Liver (tissue), 9 donors: ENCODE data around the gene CMTM4. TPM values are rescaled to one million over a fixed set of nuclear protein-coding genes. Genes with fewer than 3 reads are reported as not detected.

Experiments
- DNase-seq: peaks from one replicate; pipeline ENCODE4 v3.0.0-alpha.2; 2017; ENCODE audit warnings: low spot score
- H3K27ac ChIP-seq, 2 donors: one replicate each; pipeline ENCODE4 v1.7.0; 2013; ENCODE audit warnings: inconsistent platforms in 2 of 2, low read length in 2 of 2, control low read depth in 1 of 2, low read depth in 1 of 2, mild to moderate bottlenecking in 1 of 2
- H3K27me3 ChIP-seq, 4 donors: one replicate each; pipeline versions ENCODE4 v1.6.1 to v1.7.0; 2013; ENCODE audit warnings: low read length in 3 of 4, inconsistent platforms in 1 of 4, mild to moderate bottlenecking in 1 of 4, moderate library complexity in 1 of 4; ENCODE audit not compliant: control insufficient read depth in 4 of 4, insufficient read depth in 4 of 4
- H3K36me3 ChIP-seq, 4 donors: one replicate each; pipeline versions ENCODE4 v1.6.1 to v1.7.0; 2013; ENCODE audit warnings: low read length in 3 of 4, mild to moderate bottlenecking in 3 of 4, low read depth in 1 of 4, moderate library complexity in 1 of 4; ENCODE audit not compliant: control insufficient read depth in 4 of 4, insufficient read depth in 3 of 4
- H3K4me1 ChIP-seq, 4 donors: one replicate each; pipeline versions ENCODE4 v1.6.1 to v1.7.0; 2013; ENCODE audit warnings: low read length in 3 of 4, mild to moderate bottlenecking in 3 of 4, moderate library complexity in 1 of 4; ENCODE audit not compliant: control insufficient read depth in 4 of 4, insufficient read depth in 4 of 4
- H3K4me3 ChIP-seq, 3 donors: one replicate each; pipeline versions ENCODE4 v1.6.1 to v1.7.0; 2013; ENCODE audit warnings: low read length in 3 of 3, control low read depth in 1 of 3, low read depth in 1 of 3, mild to moderate bottlenecking in 1 of 3
- H3K9ac ChIP-seq, 2 donors: one replicate each; pipeline ENCODE4 v1.7.0; 2013; ENCODE audit warnings: low read length in 2 of 2, mild to moderate bottlenecking in 2 of 2, moderate library complexity in 2 of 2, control low read depth in 1 of 2, low read depth in 1 of 2
- H3K9me3 ChIP-seq, 4 donors: one replicate each; pipeline versions ENCODE4 v1.6.1 to v1.7.0; 2013; ENCODE audit warnings: low read length in 3 of 4; ENCODE audit not compliant: control insufficient read depth in 4 of 4
- ATF3 ChIP-seq: IDR thresholded peaks from 2 replicates; pipeline ENCODE4 v1.6.1; 2016; ENCODE audit warnings: antibody characterized with exemption
- CTCF ChIP-seq: fragments of 150-350 bp; IDR thresholded peaks from 2 replicates; pipeline ENCODE4 v1.5.1; 2017; ENCODE audit warnings: improper control_type of control experiment, low read depth, low read length; ENCODE audit not compliant: missing input control
- EGR1 ChIP-seq, 2 donors: IDR thresholded peaks; 2 replicates each; pipeline ENCODE4 v1.6.1; 2016 to 2018; ENCODE audit warnings: antibody characterized with exemption in 2 of 2, low read depth in 2 of 2
- FOXA1 ChIP-seq: IDR thresholded peaks from 2 replicates; pipeline ENCODE4 v1.6.1; 2016; ENCODE audit warnings: antibody characterized with exemption
- FOXA2 ChIP-seq: IDR thresholded peaks from 2 replicates; pipeline ENCODE4 v1.6.1; 2016; ENCODE audit warnings: antibody characterized with exemption
- GABPA ChIP-seq, 2 donors: IDR thresholded peaks in 1 of 2; conservative IDR thresholded peaks in 1 of 2; 2 replicates each; pipeline ENCODE4 v1.6.1; 2016; ENCODE audit warnings: antibody characterized with exemption in 2 of 2, mild to moderate bottlenecking in 1 of 2, moderate library complexity in 1 of 2
- HNF4A ChIP-seq, 2 donors: conservative IDR thresholded peaks; 2 replicates each; pipeline ENCODE4 v1.6.1; 2016; ENCODE audit warnings: antibody characterized with exemption in 2 of 2, mild to moderate bottlenecking in 2 of 2
- HNF4G ChIP-seq: IDR thresholded peaks from 2 replicates; pipeline ENCODE4 v1.6.1; 2016; ENCODE audit warnings: antibody characterized with exemption
- JUND ChIP-seq, 2 donors: IDR thresholded peaks; 2 replicates each; pipeline ENCODE4 v1.6.1; 2016; ENCODE audit warnings: antibody characterized with exemption in 2 of 2
- MAX ChIP-seq: IDR thresholded peaks from 2 replicates; pipeline ENCODE4 v1.6.1; 2016; ENCODE audit warnings: antibody characterized with exemption
- NR2F2 ChIP-seq: IDR thresholded peaks from 2 replicates; pipeline ENCODE4 v1.6.1; 2016; ENCODE audit warnings: antibody characterized with exemption
- RAD21 ChIP-seq, 2 donors: IDR thresholded peaks; 2 replicates each; pipeline ENCODE4 v1.6.1; 2016; ENCODE audit warnings: antibody characterized with exemption in 2 of 2, mild to moderate bottlenecking in 2 of 2
- TAF1 ChIP-seq: conservative IDR thresholded peaks from 2 replicates; pipeline ENCODE4 v1.6.1; 2016; ENCODE audit warnings: antibody characterized with exemption, mild to moderate bottlenecking
- YY1 ChIP-seq: IDR thresholded peaks from 2 replicates; pipeline ENCODE4 v1.6.1; 2016; ENCODE audit warnings: antibody characterized with exemption, mild to moderate bottlenecking
- ZBTB33 ChIP-seq: IDR thresholded peaks from 2 replicates; pipeline ENCODE4 v1.6.1; 2016; ENCODE audit warnings: antibody characterized with exemption
- WGBS: extraction: QIAGEN DNeasy Blood & Tissue Kit; methylation state at CpG from one replicate; pipeline ENCODE4 v1.1.7; 2013; 5-methylcytosine and 5-hydroxymethylcytosine counted together
- polyA plus RNA-seq, 2 donors: library from polyadenylated mRNA; stranded (reverse) in 1 of 2; unstranded in 1 of 2; fragments of 200-250 nt in 1 of 2; fragments of >200 nt in 1 of 2; fragmentation: Nextera tagmentation in 1 of 2; extraction: Ambion mirVana in 1 of 2; gene quantifications; one replicate each; pipeline versions ENCODE4 v1.2.1 to v1.2.3, GENCODE V29; 2013 to 2015
- total RNA-seq, 2 donors: library from RNA; depleted of rRNA; stranded (reverse); fragments of >200 nt; gene quantifications; one replicate each; pipeline ENCODE4 v1.2.3, GENCODE V29; 2014
- donor health status: healthy.
- donor health status: healthy.
- donor health status: healthy.
- donor health status: healthy.
- donor health status: healthy.

Gene CMTM4
- total and polyA plus RNA-seq, 4 donors, result 2.9 to 19.7 (median 6.3) TPM

GRCh38 chr16:66735891-66736290 is 39.3 kb upstream of the CMTM4 start:
- WGBS, result 96% methylated on average over 4 of the region's 4 CpGs
- H3K4me1 ChIP-seq, result peaks cover 0 to 9% (median 6%) of the 10 kb centered on the region in 4 donors
- DNase-seq, result no peak
- no peak overlapping the region for H3K4me3 ChIP-seq
- no peak overlapping the region for H3K27ac ChIP-seq
- TF ChIP-seq NR2F2 (no peak), RAD21 (IDR thresholded peaks at IDR 0.05) (no peak), TAF1 (no peak), GABPA (IDR thresholded peaks at IDR 0.05 in 1 of 2, conservative IDR thresholded peaks at IDR 0.05 in 1 of 2) (no peak), CTCF (no peak)
- H3K36me3 ChIP-seq, result peaks cover 9 to 54% (median 45%) of the 10 kb centered on the region in 4 donors
- H3K27me3 ChIP-seq, result no peaks in the 10 kb centered on the region
- H3K9me3 ChIP-seq, result no peaks in the 10 kb centered on the region
- H3K9ac ChIP-seq, result no peak overlapping the region

- Histone ChIP-seq H3K9ac (no peak overlapping the region), H3K9me3 (no peaks in the 10 kb centered on the region), H3K27me3 (no peaks in the 10 kb centered on the region), H3K27ac (no peak overlapping the region), H3K36me3 (peaks cover 19 to 58% (median 47%) of the 10 kb centered on the region in 4 donors), H3K4me3 (no peak overlapping the region), H3K4me1 (no peaks in the 10 kb centered on the region)
- no peak for DNase-seq
- TF ChIP-seq HNF4G (no peak), NR2F2 (no peak), MAX (no peak), FOXA2 (no peak), ZBTB33 (no peak), ATF3 (no peak), TAF1 (no peak), JUND (IDR thresholded peaks at IDR 0.05) (no peak), HNF4A (conservative IDR thresholded peaks at IDR 0.05) (no peak), FOXA1 (no peak), CTCF (no peak), EGR1 (IDR thresholded peaks at IDR 0.05; ENCODE audit: low read depth in 2 of 2) (no peak), GABPA (IDR thresholded peaks at IDR 0.05 in 1 of 2, conservative IDR thresholded peaks at IDR 0.05 in 1 of 2) (no peak), YY1 (no peak)
- WGBS, result 95% methylated on average over 7 of the region's 7 CpGs
Observed at GRCh38 chr16:66731101-66731500, 34.6 kb upstream of the CMTM4 start.
